Measurements from ENCODE around the gene MEIOC. TPM values are rescaled to one million over a fixed set of nuclear protein-coding genes. Genes with fewer than 3 reads are reported as not detected.

The MEIOC gene
- total and polyA plus RNA-seq, 2 of the 4 experiments (the other 2 are of a cell fraction) = 0.27 to 0.36 TPM

GRCh38 chr17:44666006-44666405 lies 9.7 kb downstream of the MEIOC start:
- Histone ChIP-seq H3K27me3 (ENCODE audit: control insufficient read depth, insufficient read depth, low read length) (no peaks in the 10 kb centered on the region), H3K79me1 (ENCODE audit: low read depth in 1 of 2, low read length in 2 of 2) (no peaks in the 10 kb centered on the region), H4K20me1 (ENCODE audit: insufficient read depth, low read length) (no peaks in the 10 kb centered on the region), H3K18ac (ENCODE audit: low read depth, low read length) (no peak overlapping the region), H2AK5ac (ENCODE audit: low read depth, low read length) (no peak overlapping the region), H3K23ac (ENCODE audit: low read depth, low read length) (no peak overlapping the region), H4K8ac (ENCODE audit: low read depth in 2 of 2, low read length in 2 of 2) (no peak overlapping the region), H2AFZ (replicated peaks; ENCODE audit: low read length, poor library complexity) (no peak overlapping the region), H3K27ac (ENCODE audit: insufficient read depth, low read length) (no peak overlapping the region), H2BK15ac (ENCODE audit: low read depth, low read length) (no peak overlapping the region), H4K91ac (ENCODE audit: insufficient read depth, low read depth, low read length) (no peak overlapping the region), H3K9me1 (ENCODE audit: insufficient read depth, low read length) (no peaks in the 10 kb centered on the region), H2BK5ac (ENCODE audit: low read depth, low read length, poor library complexity, severe bottlenecking) (no peak overlapping the region), H3K4me2 (ENCODE audit: low read depth, low read length) (no peak overlapping the region), H3K56ac (ENCODE audit: extremely low read depth, insufficient read depth, low read length) (no peak overlapping the region), H3K9ac (ENCODE audit: low read depth, low read length) (no peak overlapping the region), H2BK20ac (ENCODE audit: low read depth, low read length) (no peak overlapping the region), H2BK120ac (ENCODE audit: low read depth, low read length) (no peak overlapping the region), H3K36me3 (ENCODE audit: control insufficient read depth, insufficient read depth, low read length) (no peaks in the 10 kb centered on the region), H3K14ac (replicated peaks; ENCODE audit: low read depth, low read length) (no peak overlapping the region), H3K4me3 (ENCODE audit: insufficient read depth, low read depth, low read length) (no peak overlapping the region), H3K9me3 (ENCODE audit: control insufficient read depth, insufficient read depth, low read length) (no peaks in the 10 kb centered on the region), H3K4me1 (ENCODE audit: control insufficient read depth, insufficient read depth, low read length) (no peaks in the 10 kb centered on the region), H4K5ac (ENCODE audit: low read depth, low read length) (no peak overlapping the region), H3K4ac (ENCODE audit: low read depth, low read length) (no peak overlapping the region), H2AK9ac (replicated peaks; ENCODE audit: low read depth, low read length, poor library complexity) (no peak overlapping the region)
- intact Hi-C loops (cut with micrococcal nuclease) (no loop called here), dilution Hi-C loops (cut with HindIII; ENCODE audit: low sequenced_read_pairs, unreplicated experiment) (no loop called here), in situ Hi-C loops (cut with MboI; ENCODE audit: low sequenced_read_pairs) (no loop called here)
- no CpG with 5 or more reads among the region's 1 CpG for WGBS, 2 experiments (ENCODE audit: extremely low coverage in 2 of 2, insufficient read length in 1 of 2)
- ATAC-seq (ENCODE audit: low read depth) (no peak), DNase-seq (no peak)
- no TSS peak for BruUV-seq (replicated peaks)
- TF ChIP-seq CHD1 (IDR thresholded peaks at IDR 0.05; ENCODE audit: low read depth, low read length) = no peak
- TF ChIP-seq, protein P1, sequence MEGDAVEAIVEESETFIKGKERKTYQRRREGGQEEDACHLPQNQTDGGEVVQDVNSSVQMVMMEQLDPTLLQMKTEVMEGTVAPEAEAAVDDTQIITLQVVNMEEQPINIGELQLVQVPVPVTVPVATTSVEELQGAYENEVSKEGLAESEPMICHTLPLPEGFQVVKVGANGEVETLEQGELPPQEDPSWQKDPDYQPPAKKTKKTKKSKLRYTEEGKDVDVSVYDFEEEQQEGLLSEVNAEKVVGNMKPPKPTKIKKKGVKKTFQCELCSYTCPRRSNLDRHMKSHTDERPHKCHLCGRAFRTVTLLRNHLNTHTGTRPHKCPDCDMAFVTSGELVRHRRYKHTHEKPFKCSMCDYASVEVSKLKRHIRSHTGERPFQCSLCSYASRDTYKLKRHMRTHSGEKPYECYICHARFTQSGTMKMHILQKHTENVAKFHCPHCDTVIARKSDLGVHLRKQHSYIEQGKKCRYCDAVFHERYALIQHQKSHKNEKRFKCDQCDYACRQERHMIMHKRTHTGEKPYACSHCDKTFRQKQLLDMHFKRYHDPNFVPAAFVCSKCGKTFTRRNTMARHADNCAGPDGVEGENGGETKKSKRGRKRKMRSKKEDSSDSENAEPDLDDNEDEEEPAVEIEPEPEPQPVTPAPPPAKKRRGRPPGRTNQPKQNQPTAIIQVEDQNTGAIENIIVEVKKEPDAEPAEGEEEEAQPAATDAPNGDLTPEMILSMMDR (conservative IDR thresholded peaks at IDR 0.05; ENCODE audit: low read depth, low read length) = no peak
- ChIA-PET CTCF (no interaction called here), POLR2A (ENCODE audit: unreplicated experiment) (no interaction called here)

Measured in IMR-90 (cell line).